Fibroblast of upper back skin (primary cell): Measurements from ENCODE around the gene GPR62.

Experiments used
- DNase-seq: peaks from one replicate; pipeline ENCODE4 v3.0.0-alpha.2; 2013

GPR62 gene

DNA sequence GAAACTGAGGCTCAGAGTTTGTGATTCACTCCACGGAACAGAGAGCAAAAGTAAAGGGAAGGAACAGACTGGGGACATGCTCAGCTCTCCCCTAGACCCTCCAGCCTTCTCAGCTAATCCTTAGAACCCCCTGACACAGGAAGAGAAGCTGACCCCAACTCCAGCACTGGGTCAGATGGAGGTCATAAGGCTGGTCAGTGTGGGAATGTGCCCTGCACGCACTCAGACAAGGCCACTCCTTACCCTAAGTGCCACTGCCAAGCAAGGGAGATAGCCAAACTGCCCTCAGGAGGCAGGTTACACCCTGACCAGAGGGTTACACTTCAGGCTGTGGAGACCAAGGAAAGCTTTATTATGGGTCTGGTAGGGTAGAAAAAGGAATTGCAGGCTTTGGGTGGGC, 39.3 kb downstream of the GPR62 start:
- DNase-seq = no peak

DNA sequence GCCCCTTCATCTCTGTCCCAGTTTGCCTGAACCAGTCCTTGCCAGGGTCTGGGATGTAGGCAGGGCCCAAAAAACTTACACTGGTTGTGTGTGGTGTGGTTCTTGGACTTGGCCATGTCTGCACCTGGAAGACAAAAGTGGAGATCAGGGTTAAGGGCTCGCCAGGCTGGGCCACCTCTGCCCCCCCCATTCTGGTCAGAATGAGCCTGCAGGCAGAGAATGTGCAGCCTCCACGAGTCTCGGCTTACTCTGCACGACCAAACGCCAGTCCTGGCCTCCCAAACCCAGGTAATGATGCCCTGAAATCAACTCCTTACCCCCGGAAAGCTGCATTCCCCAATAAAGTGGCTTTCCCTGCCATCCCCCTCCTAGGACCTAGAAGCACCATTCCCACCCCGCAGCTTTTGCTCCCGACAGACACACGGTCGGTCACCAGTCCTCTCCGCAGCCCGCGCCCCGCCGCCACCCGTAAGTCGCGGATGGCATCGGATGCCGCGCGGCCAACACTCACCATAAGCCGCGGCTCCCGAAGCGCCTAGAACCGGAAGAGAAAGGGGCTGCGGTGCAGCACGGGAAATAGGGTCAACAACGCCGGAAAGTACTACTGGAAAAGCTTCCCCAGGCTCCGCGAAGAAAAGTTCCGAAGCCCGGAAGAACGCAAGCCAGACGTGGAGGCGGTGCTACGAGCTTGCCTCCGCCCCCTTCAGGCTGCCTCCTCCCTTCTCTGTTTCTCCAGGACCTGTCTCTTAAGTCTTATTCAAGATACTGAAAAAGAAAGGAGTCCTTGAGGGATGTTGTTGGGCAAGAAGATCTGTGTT, 40.4 kb downstream of the GPR62 start, which contains the start of gene RPL29:
Gene RPL29, minus strand, starts transcription at position 550 of the 818 bp plus-strand sequence. Its CDS starts 434 bp downstream, at position 116.
- peak; percentile 95 for DNase-seq

DNA sequence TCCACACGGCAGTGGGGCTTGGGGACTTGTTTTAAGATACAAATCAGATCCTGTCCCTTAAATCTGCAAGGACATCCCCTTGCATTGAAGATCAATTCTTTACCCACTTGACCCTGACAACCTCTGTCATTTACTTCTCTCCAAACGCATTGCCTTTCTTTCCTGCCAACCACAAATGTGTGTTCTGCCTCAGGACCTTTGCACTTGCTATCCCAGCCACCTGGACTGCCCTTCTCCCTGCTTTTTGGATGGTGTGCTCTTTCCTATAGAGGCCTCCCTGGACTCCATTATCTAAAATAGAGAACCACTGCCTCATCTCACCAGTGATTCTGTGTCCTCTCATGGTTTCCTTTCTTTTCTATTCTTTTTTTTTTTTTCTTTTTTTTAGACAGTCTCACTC, 42.0 kb downstream of the GPR62 start:
- DNase-seq = no peak

DNA sequence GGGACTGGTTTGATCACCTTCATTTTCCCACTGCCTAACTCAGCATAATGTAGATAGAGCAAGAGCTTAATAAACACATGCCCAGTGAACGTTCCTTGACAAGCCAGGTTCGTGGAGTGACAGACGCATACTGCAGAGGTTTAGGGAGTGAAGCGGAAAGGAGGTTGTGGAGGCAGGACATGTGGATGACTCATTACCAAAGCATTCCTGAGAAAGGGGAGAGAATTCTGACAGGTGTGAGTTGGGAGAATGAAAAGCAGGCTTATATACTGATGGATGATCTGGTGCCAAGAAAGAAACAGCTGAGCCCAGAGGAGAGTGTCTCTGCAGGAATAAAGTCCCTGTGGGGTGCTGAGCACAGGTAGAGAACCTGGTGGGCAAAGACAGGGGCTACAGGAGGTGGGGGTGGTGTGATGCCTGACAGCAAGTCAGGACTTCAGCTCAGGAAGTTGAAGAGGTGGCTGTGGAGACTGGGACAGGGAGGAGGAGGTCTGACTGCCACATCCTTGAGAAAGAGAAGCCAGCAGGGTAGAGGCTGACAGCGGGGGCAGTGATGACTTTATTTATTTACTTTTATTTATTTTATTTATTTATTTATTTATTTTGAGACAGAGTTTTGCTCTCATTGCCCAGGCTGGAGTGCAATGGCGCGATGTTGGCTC, 42.9 kb downstream of the GPR62 start:
- no peak for DNase-seq

DNA sequence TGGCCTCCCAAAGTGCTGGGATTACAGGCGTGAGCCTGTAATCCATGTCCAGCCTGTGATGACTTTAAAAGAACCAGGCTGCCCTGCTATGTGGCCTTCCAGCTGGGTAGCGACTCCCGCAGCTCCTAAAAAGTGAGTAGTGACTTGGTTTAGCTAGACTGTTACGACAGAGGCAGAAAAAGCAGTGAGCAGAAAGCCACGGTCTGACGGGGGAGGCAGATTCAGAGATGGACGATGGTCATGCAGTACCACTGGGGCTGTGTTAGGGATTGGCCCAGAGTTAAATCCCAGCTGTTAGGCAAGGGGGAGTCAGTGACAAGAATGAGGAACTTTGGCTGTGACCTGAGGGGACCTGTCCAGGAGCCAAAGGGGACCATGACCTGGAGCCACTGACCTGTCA, 43.6 kb downstream of the GPR62 start:
- DNase-seq = no peak

DNA sequence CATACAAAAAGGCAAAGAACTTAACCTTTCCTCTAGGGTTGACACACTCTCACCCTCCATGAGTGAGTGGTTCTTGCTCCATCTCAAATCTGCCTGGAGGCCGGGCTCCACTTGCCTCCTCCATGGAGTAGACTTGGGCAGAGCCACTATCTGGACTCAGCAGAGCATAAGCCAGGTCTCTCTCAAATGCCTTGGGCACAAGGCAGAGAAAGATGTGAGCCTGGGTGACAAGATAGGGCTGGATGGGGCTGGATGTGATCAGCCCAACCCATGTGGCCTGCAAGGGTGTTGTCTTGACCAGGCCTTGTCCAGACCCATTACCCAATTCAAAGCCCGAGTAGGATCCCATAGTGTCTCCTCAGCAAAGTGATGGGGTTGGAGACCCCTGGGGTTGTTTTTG, 44.7 kb downstream of the GPR62 start:
- no peak for DNase-seq

DNA sequence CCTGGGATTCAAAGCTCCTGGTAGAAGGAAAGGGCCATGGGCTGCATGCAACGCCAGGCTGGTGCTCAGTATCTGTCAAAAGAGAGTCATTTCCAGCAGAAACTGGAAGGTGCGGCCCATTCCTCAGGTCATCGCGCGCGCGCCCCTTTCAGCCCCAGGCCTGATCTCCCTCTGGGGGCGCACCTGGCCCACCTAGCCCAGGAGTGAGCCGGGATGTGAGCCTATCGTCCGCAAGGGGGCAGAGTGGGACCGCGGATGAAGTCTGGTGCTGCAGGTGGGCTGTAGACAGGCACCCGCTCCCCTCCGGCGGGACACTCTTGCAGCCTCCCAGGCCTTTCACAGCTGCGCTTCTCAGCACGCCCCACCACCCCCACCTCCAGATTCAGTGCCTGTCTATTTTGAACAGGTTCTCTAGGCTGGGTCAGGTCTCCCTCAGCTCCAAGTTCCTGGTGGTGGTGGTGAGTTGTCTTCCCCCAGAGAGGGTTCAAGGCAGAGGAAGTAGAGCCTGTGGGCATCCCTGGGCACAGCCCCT, 46.3 kb downstream of the GPR62 start:
- DNase-seq = peak; percentile 67

DNA sequence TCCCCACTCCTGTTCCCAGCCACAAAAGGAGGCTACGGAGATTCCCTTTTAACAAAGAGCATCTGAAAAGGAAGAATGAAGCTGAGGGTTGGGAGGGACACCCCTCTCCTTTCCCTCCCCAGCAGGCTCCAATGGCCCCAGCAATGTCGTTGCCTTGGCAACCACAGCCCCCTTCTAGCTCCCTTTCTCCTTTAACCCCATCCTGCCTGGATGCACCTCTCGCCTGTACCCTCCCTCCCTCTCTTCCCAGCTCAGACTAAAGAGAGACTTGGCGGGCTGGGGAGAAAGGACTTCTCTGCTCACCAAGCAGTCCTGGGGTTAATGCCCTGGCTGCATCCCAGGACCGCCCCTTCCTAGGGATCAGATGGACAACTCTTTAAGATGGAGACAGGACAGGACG, 47.6 kb downstream of the GPR62 start:
- DNase-seq = no peak

DNA sequence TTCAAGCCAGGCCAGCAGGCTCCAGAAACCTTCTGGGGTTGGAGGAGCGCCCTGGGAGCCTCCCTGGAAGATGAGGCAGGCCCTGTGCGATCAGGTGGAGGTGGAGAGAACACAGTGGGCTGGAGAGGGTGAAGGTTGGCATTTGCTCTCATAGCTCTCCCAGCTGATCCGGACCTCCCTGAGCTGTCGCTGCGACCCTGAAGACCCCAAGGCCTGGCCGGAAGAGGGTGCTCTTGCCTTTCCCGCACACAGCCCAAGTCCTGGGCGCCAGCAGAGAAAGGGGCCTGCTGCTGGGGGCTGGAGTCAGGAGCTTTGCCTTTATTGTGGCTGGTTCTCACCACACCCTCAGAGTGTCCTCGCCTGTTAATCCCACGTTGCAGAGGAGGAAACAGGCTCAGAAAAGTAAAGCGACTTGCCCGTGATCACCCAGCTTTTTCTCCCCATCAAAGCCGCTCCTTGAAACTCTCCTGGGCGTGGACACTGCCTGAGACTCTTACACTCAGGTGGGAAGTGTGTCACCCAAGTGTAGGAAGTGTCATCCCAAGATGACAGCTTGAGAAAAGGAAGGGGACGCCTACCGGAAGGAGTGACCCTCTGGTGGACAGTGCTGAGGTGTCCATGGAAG, 49.1 kb downstream of the GPR62 start:
- DNase-seq = peak; percentile 70

DNA sequence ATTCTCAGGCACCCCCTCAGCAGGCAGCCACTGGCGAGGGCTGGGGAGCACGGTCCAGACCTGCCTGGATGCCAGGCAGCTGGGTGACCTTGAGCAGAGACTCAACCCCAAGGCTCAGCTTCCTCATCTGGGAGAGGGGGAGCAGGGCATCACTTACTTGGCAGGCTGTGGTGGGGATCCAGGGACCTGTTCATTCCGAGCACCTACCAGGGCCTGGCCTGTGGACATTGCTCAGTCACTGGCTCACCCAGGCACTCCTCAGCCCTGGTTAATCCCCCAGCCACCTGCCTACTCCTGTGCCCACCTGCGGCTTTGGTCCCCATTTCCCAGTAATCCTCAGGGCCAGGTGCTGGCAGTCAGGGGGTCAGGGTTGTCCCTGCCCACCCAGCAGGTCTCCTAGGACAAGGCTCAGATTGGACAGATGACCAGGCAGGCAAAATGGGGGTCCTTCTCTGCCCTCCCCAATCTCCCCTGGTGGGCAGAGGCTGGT, 49.8 kb downstream of the GPR62 start:
- no peak for DNase-seq

DNA sequence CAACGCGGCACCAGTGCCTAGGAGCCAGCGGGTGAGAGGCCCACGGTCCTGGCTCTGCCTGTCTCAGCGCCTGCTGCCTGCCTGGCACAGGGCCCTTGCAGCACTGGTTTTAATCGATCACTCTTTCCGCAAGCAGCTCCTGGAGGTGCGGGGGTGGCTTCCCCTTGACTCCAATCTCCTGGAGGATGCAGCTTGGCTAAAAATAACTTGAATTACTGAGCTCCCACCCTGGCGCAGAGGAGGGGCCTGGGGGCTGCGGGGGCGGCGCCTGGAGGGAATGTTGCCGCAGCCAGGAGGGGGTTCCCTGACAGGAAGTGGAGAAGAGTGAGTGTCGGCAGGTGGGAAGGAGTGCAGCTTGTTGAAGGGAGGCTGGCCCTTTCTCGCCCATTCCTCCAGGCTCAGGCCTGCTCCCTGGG, 50.4 kb downstream of the GPR62 start:
- peak; percentile 78 for DNase-seq

DNA sequence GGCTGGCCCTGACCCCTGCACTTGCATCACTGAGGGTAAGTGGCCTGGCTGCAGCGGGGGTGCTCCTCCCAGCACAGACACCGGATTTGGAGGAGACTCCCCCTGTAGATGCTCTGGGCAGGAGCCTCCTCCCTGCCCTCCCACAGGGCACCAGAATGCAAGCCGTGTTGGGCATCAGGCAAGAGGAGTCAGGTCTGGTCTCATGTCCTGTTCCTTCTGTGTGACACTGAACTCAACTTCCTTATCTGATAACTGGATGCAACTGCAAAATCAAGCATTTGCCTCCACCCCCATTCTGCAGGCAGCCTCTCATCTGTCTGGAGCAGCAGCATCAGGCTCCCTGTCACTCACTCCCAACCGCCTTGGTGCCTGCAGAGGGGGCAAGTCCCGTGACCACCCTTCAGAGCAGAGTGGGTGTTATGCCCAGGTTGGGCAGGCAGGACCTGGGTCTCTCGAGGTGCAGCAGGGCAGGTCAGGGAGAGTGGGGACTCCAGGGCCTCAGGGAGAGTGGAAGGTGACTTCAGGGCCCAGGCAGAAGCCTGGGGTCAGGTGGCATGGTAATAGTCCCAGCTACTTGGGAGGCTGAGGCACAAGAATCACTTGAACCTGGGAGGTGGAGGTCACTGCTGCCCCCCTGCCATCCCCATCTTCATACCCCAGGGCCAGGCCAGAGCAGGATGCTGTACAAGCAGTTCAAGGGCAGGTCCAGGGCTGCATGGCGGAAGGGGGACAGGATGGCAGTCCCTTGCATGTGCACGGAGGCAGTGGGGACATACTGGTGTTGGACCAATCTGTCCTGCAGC, 51.0 kb downstream of the GPR62 start:
- no peak for DNase-seq

DNA sequence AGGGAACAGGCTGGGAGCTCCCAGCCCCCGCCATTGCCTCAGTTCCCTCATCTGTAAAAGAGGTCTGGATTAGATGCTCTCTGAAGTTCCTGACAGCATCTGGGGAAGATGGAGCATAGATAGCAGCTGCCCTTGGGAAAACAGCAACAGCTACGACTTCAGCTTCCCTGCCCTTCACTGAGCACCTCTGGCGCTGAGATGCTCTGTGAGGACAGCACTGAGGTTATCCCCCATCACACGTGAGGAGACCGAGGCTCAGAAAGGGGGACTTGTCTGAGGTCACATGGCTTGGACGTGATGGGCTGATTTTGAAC, 51.6 kb downstream of the GPR62 start:
- DNase-seq = no peak
